SH-SY5Y (cell line): ENCODE measurements around the gene TBX6.

Experiments
- GATA2 ChIP-seq: IDR thresholded peaks from 2 replicates; pipeline ENCODE4 v1.6.1; 2011; ENCODE audit warnings: mild to moderate bottlenecking, low read depth, low read length
- GATA3 ChIP-seq: IDR thresholded peaks from 2 replicates; pipeline ENCODE4 v1.6.1; 2011; ENCODE audit warnings: low read depth, mild to moderate bottlenecking, low read length, moderate library complexity

GRCh38 chr16:30083216-30084055 lies 8.3 kb downstream of the TBX6 start:
- TF ChIP-seq GATA2, result no peak
- TF ChIP-seq GATA3, result no peak
